Kidney (tissue), 14 donors: Measurements from ENCODE around the gene TMEM179. TPM values are rescaled to one million over a fixed set of nuclear protein-coding genes. Genes with fewer than 3 reads are reported as not detected.

Experiments used
- DNase-seq, 5 donors: peaks; one replicate each; pipeline ENCODE4 v3.0.0-alpha.2; 2013 to 2020
- FAIRE-seq: peaks from 2 replicates; lab custom pipeline; 2012; peaks lifted over from hg19 to GRCh38; lab: Jason Lieb, UNC
- H3K27ac ChIP-seq, 2 donors: one replicate each; pipeline ENCODE4 v1.7.0; 2013; ENCODE audit warnings: low read depth in 2 of 2, low read length in 2 of 2, inconsistent platforms in 1 of 2
- H3K27me3 ChIP-seq: one replicate; pipeline ENCODE4 v1.7.1; 2013; ENCODE audit warnings: low read length, inconsistent platforms; ENCODE audit not compliant: control insufficient read depth, insufficient read depth
- H3K36me3 ChIP-seq, 3 donors: one replicate each; pipeline versions ENCODE4 v1.7.0 to v1.7.1; 2013; ENCODE audit warnings: low read length in 3 of 3, control low read depth in 1 of 3, inconsistent platforms in 1 of 3; ENCODE audit not compliant: insufficient read depth in 3 of 3, control insufficient read depth in 2 of 3
- H3K4me1 ChIP-seq, 3 donors: one replicate each; pipeline versions ENCODE4 v1.7.0 to v1.7.1; 2013; ENCODE audit warnings: low read length in 3 of 3, inconsistent platforms in 1 of 3, low read depth in 1 of 3; ENCODE audit not compliant: control insufficient read depth in 2 of 3, insufficient read depth in 2 of 3
- H3K4me3 ChIP-seq, 3 donors: one replicate each; pipeline versions ENCODE4 v1.7.0 to v1.8.1; 2013; ENCODE audit warnings: low read length in 3 of 3, control low read depth in 1 of 3, inconsistent platforms in 1 of 3
- H3K9ac ChIP-seq, 3 donors: one replicate each; pipeline versions ENCODE4 v1.7.0 to v1.7.1; 2013; ENCODE audit warnings: low read length in 3 of 3, control low read depth in 1 of 3, inconsistent platforms in 1 of 3
- H3K9me3 ChIP-seq, 3 donors: one replicate each; pipeline versions ENCODE4 v1.7.0 to v1.7.1; 2013; ENCODE audit warnings: low read length in 3 of 3, control low read depth in 1 of 3, inconsistent platforms in 1 of 3; ENCODE audit not compliant: control insufficient read depth in 2 of 3, insufficient read depth in 1 of 3
- CTCF ChIP-seq: IDR thresholded peaks from 3 replicates; pipeline ENCODE4 v1.5.1; 2012; ENCODE audit warnings: mild to moderate bottlenecking, moderate library complexity, borderline replicate concordance; ENCODE audit not compliant: insufficient read depth; ENCODE audit errors: extremely low read depth
- intact Hi-C: fragments of 100-400 bp; cut with DNase I; formaldehyde crosslinking; loops from one replicate; pipeline ENCODE4 v1.11.1; 2022
- polyA plus RNA-seq: library from polyadenylated mRNA; stranded (reverse); fragments of 350-450 nt; fragmentation: Illumina TruSeq; extraction: RNeasy Lipid Tissue Mini Kit (QIAGEN cat#74804); gene quantifications from one replicate; pipeline ENCODE4 v1.2.3, GENCODE V29; 2014; ENCODE audit warnings: low read depth, low replicate concordance; ENCODE audit not compliant: insufficient read depth
- total RNA-seq: library from RNA; stranded (reverse); fragmentation: NEBNext Ultra II Directional; extraction: Animal tissue kit (Norgen Biotek cat#: 25700); gene quantifications from one replicate; pipeline ENCODE4 v1.2.1, GENCODE V29; 2021
- donor health status: control.
- donor health status: control.
- donor health status: control.
- donor health status: control.
- donor health status: control.
- donor health status: DM: yes; HTN: yes; CAD: no.
- donor health status: Normal renal cell carcinoma (clear cell type).

The TMEM179 gene
- total and polyA plus RNA-seq, 2 donors from 2014 or later = 0.50 to 0.67 TPM

GRCh38 chr14:104634138-104634760 lies 29.7 kb upstream of the TMEM179 start:
- FAIRE-seq (no peak), DNase-seq (no peak)
- Histone ChIP-seq H3K9ac (no peak overlapping the region), H3K4me1 (no peaks in the 10 kb centered on the region), H3K27ac (no peak overlapping the region), H3K9me3 (peaks cover 0 to under 1% (median 0%) of the 10 kb centered on the region in 3 donors), H3K27me3 (no peaks in the 10 kb centered on the region), H3K36me3 (no peaks in the 10 kb centered on the region), H3K4me3 (no peak overlapping the region)
- no peak for TF ChIP-seq CTCF
- intact Hi-C loops = no loop called here

GRCh38 chr14:104633276-104634137 lies 28.9 kb upstream of the TMEM179 start:
- no peaks in the 10 kb centered on the region for H3K36me3 ChIP-seq
- DNase-seq = no peak
- peaks cover 0 to 5% (median 0%) of the 10 kb centered on the region in 3 donors for H3K9me3 ChIP-seq
- H3K9ac ChIP-seq = no peak overlapping the region
- intact Hi-C loops = no loop called here
- no peak overlapping the region for H3K27ac ChIP-seq
- no peak for TF ChIP-seq CTCF
- FAIRE-seq = no peak
- H3K27me3 ChIP-seq = no peaks in the 10 kb centered on the region
- no peaks in the 10 kb centered on the region for H3K4me1 ChIP-seq
- no peak overlapping the region for H3K4me3 ChIP-seq

GRCh38 chr14:104632781-104633180 lies 28.2 kb upstream of the TMEM179 start:
- DNase-seq (no peak), FAIRE-seq (no peak)
- Histone ChIP-seq H3K36me3 (no peaks in the 10 kb centered on the region), H3K27ac (no peak overlapping the region), H3K27me3 (no peaks in the 10 kb centered on the region), H3K4me3 (no peak overlapping the region), H3K9ac (no peak overlapping the region), H3K9me3 (peaks cover 0 to 5% (median 0%) of the 10 kb centered on the region in 3 donors), H3K4me1 (no peaks in the 10 kb centered on the region)
- no peak for TF ChIP-seq CTCF
- intact Hi-C loops = no loop called here
